SW480 (cell line): ENCODE results near the gene NR2C1.

ENCODE experiments used
- DNase-seq: peaks from one replicate; pipeline ENCODE4 v3.0.0-alpha.2; 2016; ENCODE audit warnings: low spot score

NR2C1 gene

GRCh38 chr12:95083938-95084337 is 10.5 kb upstream of the NR2C1 start:
- no peak for DNase-seq

- no peak for DNase-seq
These were observed 10.1 kb upstream of the NR2C1 start for GRCh38 chr12:95083471-95083870.

GRCh38 chr12:95077341-95077740 is 3.9 kb upstream of the NR2C1 start:
- DNase-seq: no peak

- DNase-seq: no peak
These were observed 1.3 kb upstream of the NR2C1 start for GRCh38 chr12:95074766-95075165.

- no peak for DNase-seq
These were observed 491 bp upstream of the NR2C1 start for GRCh38 chr12:95073698-95074520.

GRCh38 chr12:95070378-95070777 is 3.0 kb downstream of the NR2C1 start:
- DNase-seq: no peak

GRCh38 chr12:95066091-95066855 is 7.1 kb downstream of the NR2C1 start:
- no peak for DNase-seq

- no peak for DNase-seq
These were observed 12.5 kb downstream of the NR2C1 start for GRCh38 chr12:95060951-95061350.

- DNase-seq: no peak
These were observed 13.4 kb downstream of the NR2C1 start for GRCh38 chr12:95059984-95060383.

- no peak for DNase-seq
These were observed 16.0 kb downstream of the NR2C1 start for GRCh38 chr12:95057424-95057823.

- DNase-seq: no peak
These were observed 18.4 kb downstream of the NR2C1 start for GRCh38 chr12:95055057-95055456.

- DNase-seq: no peak
These were observed 19.2 kb downstream of the NR2C1 start for GRCh38 chr12:95054206-95054605.

- DNase-seq: no peak
These were observed 22.2 kb downstream of the NR2C1 start for GRCh38 chr12:95051241-95051640.

GRCh38 chr12:95037906-95038305 is 35.5 kb downstream of the NR2C1 start:
- DNase-seq: no peak

- DNase-seq: no peak
These were observed 38.7 kb downstream of the NR2C1 start for GRCh38 chr12:95034750-95035149.

GRCh38 chr12:95022477-95022876 is 50.9 kb downstream of the NR2C1 start:
- no peak for DNase-seq

GRCh38 chr12:95017482-95017881 is 55.9 kb downstream of the NR2C1 start:
- no peak for DNase-seq

GRCh38 chr12:95016120-95016519 is 57.3 kb downstream of the NR2C1 start:
- DNase-seq: no peak

GRCh38 chr12:95014554-95014953 is 58.9 kb downstream of the NR2C1 start:
- DNase-seq: no peak

GRCh38 chr12:95006206-95006605 is 67.2 kb downstream of the NR2C1 start:
- DNase-seq: no peak

GRCh38 chr12:95004610-95005009 is 68.8 kb downstream of the NR2C1 start:
- no peak for DNase-seq

- DNase-seq: no peak
These were observed 69.5 kb downstream of the NR2C1 start for GRCh38 chr12:95003921-95004272.

GRCh38 chr12:95003213-95003920 is 70.1 kb downstream of the NR2C1 start, which contains the start of gene NDUFA12:
NDUFA12 (minus strand) TSS chr12:95003697; CDS start chr12:95003680, 17 bp downstream.
- peak; percentile 93 for DNase-seq
